CD4-positive, alpha-beta T cell treated with Interleukin-15 for 1 hour (primary cell): ENCODE results near the gene PBX1.
"Not testable (repeated sequence)": the region's sequence is repeated elsewhere in the genome, so short reads cannot be mapped to it uniquely, and the experiment has no call there.

Experiments
- DNase-seq: peaks from one replicate; pipeline ENCODE4 v3.0.0-alpha.2; 2020

Gene PBX1

GRCh38 chr1:164592634-164593033 is 33.6 kb downstream of the PBX1 start:
- DNase-seq: no peak

- no peak for DNase-seq
Observed at GRCh38 chr1:164595212-164595611, 36.2 kb downstream of the PBX1 start.

DNA sequence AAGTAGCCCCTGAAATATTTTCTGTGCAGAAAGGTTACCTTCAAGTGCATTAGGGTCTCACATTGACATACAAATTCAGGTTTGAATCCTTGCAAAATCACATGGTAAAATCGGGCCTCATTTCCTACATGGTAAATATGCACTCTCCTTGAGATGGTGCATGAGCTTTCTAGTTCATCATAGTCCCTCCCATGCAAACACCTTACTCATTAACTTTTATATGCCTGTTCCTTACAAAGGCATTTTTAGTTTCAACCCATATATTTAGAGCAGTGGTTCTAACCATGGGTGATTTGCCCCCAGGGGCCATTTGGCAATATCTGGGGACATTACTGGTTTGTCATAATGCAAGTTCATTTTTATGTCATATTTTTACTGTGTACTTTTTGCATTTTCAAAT is 37.2 kb downstream of the PBX1 start:
- DNase-seq: no peak

DNA sequence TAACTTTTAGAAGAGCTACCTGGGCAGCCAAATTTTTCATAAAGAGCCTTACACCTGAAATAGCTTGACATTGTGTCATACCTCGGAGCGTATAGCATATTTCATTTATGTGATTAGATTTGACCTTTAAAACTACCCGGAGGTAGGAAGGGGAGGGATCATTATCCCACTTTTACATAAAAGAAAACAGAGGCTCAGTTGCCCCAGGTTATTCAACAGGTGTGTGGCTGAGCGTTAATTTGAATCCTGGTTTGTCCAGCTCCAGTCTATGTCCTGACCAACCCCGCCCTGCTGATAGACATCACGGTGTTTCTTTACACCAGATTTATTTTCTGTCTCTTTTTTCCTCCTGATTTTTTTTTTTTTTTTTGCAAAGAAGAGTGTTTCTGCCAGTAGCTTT is 39.7 kb downstream of the PBX1 start:
- no peak for DNase-seq

DNA sequence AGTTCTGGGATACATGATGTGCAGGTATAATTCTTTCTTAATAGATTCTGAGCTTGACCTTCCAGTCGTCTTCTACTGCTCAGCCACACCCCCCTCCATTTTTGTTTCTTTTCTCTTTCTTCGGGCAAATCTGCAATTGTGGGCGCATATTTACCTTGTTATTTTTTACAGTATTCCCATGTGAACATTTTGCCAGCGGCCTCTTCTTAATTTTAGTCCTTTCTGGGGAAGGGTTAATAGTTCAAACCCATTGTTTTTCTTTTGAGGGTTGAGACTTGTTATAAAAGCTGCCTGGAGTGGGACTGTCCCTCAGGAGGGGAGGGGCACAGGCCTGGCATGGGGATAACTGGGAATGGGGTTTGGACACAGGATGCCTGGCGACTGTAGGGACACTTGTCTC is 40.3 kb downstream of the PBX1 start:
- DNase-seq: no peak

DNA sequence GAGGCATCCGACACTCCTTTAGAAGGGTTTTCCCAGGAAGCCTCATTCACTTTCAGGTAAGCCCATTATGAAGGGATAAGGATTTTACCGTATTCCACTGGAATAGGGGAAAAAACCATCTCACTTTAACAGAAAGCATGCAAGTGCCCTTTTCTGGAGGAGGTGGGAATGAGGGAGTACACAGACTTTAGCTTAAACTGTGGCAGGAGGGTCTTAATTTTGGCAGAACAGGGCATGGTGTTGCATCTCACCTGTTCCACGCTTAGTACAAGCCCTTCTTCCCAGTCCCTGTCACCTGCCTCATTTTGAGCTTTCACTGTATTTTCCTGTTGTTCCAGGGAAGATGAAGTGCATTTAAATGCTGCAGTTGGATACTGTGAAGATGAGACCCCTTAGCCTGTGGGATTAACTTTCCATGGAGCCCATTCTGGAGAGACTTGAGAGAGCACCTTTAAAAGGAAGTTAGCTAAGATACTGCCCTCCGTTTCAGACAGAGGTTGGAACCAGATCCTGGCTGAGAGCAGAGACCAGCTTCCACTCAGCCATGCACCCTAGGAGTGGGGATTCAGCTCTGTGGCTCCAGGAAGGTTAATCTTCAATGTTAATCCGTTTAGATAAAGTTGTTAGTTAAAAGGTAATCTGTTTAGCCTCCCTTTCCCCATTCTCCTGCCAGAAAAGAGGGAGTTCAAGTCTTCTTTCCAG is 42.6 kb downstream of the PBX1 start:
- no peak for DNase-seq

GRCh38 chr1:164602101-164602422 is 43.1 kb downstream of the PBX1 start:
- DNase-seq: no peak

DNA sequence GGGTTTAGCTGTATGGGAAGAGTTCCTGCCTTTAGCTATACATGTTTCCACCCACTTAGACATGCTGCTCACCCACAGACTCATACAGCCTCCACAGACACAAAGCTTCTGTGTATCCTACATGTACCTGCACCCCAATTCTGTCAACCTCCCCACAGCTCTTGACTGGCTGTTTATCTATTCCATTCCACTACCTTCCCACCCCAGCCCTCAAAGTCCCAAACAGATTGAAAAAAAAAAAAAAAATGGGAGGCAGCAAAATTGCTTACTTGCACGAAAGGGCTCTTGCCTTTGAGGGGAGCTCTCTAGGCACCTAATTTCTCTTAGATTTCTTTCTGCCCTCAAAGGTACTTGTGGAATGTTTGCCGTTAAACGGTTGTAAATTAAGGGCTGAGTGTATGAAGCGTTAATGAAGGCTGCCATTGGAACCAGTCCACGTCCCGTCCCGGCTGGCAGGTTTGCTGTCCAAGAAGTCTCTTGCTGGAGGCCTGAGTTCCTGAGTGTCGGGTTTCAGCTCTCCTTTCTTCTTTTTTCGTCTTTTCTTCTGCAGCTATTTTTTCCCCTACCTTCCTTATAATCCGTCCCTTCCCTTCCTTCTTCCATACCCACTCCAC is 43.6 kb downstream of the PBX1 start:
- no peak for DNase-seq

GRCh38 chr1:164603805-164604204 is 44.8 kb downstream of the PBX1 start:
- DNase-seq: not testable (repeated sequence)

DNA sequence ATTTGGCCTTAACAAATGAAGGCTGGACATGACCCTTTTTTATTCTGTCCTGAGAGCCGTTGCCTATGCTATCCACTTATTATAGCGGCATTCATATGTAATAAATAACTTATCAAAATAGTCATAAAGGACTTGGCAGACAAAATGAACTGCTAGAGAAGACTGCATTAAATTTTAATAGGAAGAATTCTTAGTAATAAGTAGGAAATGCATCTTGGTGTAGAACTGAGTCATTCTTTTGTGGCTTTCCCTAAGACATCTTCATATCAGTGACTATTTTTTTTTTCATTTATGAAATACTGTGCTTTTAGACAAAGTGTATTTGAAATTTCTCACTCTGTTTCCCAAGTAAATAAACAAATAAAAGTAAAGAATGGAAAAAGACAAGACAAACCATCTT is 45.6 kb downstream of the PBX1 start:
- no peak for DNase-seq

GRCh38 chr1:164605254-164606091 is 46.5 kb downstream of the PBX1 start:
- DNase-seq: no peak

DNA sequence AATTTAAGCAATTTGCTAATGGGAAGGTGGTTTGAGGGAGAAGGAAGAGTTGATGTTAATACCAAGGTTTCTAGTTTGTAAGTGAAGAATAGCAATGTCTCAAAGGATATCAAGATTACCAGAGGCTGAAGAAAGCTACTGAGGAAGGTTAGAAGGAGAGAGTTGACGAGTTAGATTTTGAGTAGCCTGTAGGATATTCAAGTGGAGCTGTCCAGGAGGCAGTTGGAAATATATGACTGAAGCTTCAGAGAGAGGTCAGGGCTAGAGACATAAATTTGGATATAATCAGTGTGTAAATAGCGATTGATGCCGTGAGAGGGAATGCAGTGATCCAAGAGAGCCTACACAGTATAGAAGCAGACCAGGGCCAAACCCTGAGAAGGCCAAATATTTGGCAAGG is 48.4 kb downstream of the PBX1 start:
- DNase-seq: no peak

GRCh38 chr1:164608651-164609057 is 49.7 kb downstream of the PBX1 start:
- DNase-seq: no peak

- no peak for DNase-seq
Observed at GRCh38 chr1:164609089-164609488, 50.1 kb downstream of the PBX1 start.

GRCh38 chr1:164610538-164611222 is 51.7 kb downstream of the PBX1 start:
- no peak for DNase-seq

DNA sequence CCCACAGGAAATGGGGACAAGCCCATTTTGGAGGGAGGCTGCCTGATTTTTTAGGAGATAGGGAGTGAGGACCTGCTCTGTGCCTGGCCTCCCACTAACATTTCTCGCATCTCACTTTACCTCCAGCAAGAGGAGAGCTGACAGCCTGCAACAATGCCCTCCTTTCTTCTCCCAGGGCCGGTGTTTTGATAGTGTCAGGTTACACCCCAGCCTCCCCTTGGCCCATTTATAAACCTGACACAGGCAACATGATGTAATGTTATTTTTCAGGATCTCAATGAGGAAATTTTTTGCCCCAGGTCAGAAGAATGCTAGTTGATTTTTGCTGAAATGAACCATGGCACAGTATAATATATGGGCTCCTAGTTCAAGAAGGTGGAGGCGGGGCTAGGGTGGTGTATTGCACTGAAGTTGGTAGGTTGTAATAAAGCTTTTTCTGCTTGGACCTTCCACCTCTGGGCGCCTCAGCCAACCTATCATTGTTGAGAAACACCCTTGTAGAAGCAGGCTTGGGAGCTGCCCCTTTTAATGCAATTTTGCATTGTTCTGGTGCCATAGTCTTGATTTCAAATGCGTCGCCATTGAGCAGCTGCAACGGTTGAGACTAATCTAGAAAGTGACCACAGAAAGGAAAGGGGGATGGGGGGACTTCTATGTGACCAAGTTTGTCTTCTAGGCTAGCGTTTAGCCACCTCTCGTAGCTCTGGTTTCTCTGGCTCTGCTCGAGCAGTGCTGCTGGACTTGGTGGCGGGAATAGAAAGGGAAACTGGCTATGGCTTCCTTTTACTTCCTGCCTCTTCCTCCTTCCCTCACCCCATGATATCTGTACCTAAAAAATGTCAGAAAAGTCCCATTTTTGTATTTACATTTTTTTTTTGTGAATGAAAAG is 53.0 kb downstream of the PBX1 start:
- DNase-seq: no peak

- DNase-seq: no peak
Observed at GRCh38 chr1:164613176-164613575, 54.2 kb downstream of the PBX1 start.

- DNase-seq: no peak
Observed at GRCh38 chr1:164614316-164614715, 55.3 kb downstream of the PBX1 start.

DNA sequence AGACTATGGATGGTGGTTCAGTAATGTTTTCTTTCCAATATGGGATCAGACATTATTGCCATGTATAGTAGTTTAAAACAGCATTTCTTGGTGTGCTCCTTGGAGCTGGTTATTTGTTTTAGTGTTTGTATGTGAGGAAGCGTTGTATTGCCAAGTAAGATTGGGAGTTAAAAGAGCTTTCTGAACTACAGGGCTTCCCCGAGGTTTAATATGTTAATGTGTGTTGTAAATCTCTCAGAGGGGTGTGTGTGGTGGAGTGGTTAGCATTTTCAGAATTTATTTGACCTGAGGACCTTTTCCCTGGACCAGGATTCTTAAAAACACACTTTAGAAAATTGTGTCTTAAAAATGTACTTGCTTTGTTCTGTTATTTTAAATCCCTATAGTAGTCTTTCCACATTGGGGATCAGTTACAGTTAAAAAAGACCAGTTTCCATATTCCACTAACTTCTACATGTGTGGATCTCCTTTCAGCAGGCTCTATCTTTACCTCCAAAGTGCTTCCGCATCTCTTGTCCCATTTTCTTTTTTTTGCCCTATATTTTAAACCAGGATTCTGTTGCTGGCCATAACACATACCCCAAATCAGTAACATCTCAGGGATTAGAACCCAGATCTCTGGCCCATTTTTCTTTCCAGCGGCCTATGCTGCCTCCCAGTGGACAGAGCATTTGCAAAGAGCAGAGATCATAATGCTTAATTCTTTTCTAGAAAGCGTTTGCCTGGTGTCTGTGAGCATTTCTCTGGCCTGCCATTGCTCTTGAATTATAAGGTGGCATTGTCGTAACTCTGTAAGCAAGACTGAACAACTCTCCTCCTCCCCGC is 58.6 kb downstream of the PBX1 start:
- DNase-seq: no peak

DNA sequence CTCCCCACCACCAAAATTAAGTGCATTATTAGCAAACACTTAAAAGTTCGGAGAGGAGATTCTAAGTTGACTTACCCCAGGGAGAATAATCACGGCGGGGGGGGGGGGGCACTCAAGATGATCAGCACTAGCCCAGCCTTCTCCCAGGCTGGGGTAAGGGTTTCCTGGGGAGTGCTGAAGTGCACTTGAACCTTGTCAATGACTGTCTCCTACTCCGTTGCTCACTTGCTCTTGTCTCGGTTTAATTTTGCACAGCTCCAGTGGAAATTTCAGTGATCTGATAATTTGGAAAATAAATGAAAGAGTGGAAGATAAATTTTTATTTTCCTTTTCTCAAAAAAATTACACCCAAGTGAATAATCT is 59.2 kb downstream of the PBX1 start:
- DNase-seq: no peak

DNA sequence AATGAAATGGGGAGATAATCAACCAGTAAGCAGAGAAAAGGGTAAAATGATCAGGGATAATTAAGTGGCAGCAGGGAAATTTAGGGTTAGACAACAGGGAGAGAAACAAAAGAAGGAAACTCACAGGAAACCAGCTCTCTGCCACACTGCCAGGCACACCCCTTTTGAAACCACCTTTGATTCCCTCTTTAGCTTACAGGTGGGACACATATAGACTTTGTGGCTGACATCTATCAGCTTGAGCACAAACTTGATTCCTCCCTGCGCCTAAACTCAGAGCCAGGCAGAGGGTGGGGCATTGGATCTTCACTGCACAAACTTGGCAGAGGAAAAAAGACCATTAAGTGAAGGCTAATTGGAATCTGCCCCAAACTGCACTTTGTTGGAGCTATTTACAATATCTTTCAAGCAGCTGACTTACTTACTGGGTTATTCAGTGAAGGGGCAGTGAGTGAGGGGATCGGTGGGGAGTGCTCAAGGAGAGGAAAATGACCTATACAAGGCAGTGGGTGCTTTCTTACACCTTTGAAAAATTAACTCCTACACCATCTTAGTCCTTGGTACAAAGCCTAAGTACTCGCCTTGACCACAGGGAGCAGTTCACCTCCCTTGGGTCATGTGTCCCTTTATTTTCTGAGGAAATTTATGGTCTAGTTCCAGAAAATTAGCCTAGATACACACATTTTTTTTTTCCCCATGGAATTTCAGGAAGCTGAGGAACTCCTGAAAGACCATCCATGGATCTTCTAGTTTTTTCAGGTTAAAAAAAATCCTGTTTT is 60.2 kb downstream of the PBX1 start:
- no peak for DNase-seq
